ENCODE measurements around the gene KCNJ18. TPM values are rescaled to one million over a fixed set of nuclear protein-coding genes. Genes with fewer than 3 reads are reported as not detected.
"Not testable (repeated sequence)": the region's sequence is repeated elsewhere in the genome, so short reads cannot be mapped to it uniquely, and the experiment has no call there.

The KCNJ18 gene
- polyA plus RNA-seq, 12 donors = not detected

- not testable (repeated sequence) for DNase-seq
These were observed 7.9 kb upstream of the KCNJ18 start for GRCh38 chr17:21684384-21684783.

- not testable (repeated sequence) for DNase-seq
These were observed 7.1 kb upstream of the KCNJ18 start for GRCh38 chr17:21685061-21685795.

- no peak for DNase-seq
These were observed 5.9 kb upstream of the KCNJ18 start for GRCh38 chr17:21686165-21687015.

- DNase-seq = no peak
These were observed 5.0 kb upstream of the KCNJ18 start for GRCh38 chr17:21687136-21687953.

- no peak for DNase-seq
These were observed 3.9 kb upstream of the KCNJ18 start for GRCh38 chr17:21688293-21688949.

GRCh38 chr17:21689604-21690003, 2.7 kb upstream of the KCNJ18 start:
- no peak for DNase-seq

GRCh38 chr17:21690811-21691210, 1.5 kb upstream of the KCNJ18 start:
- not testable (repeated sequence) for DNase-seq

- not testable (repeated sequence) for DNase-seq
These were observed 842 bp upstream of the KCNJ18 start for GRCh38 chr17:21691481-21691880.

- not testable (repeated sequence) for DNase-seq
These were observed 362 bp downstream of the KCNJ18 start for GRCh38 chr17:21692704-21693065.

- DNase-seq = not testable (repeated sequence)
These were observed 1.1 kb downstream of the KCNJ18 start for GRCh38 chr17:21693391-21693796.

- not testable (repeated sequence) for DNase-seq
These were observed 1.6 kb downstream of the KCNJ18 start for GRCh38 chr17:21693937-21694336.

GRCh38 chr17:21696227-21696626, 3.9 kb downstream of the KCNJ18 start:
- DNase-seq = not testable (repeated sequence)

- DNase-seq = not testable (repeated sequence)
These were observed 4.7 kb downstream of the KCNJ18 start for GRCh38 chr17:21696842-21697507.

- not testable (repeated sequence) for DNase-seq
These were observed 5.2 kb downstream of the KCNJ18 start for GRCh38 chr17:21697508-21697860.

- DNase-seq = not testable (repeated sequence)
These were observed 6.2 kb downstream of the KCNJ18 start for GRCh38 chr17:21698437-21699075.

- DNase-seq = not testable (repeated sequence)
These were observed 6.8 kb downstream of the KCNJ18 start for GRCh38 chr17:21699124-21699523.

- not testable (repeated sequence) for DNase-seq
These were observed 7.4 kb downstream of the KCNJ18 start for GRCh38 chr17:21699573-21700236.

- not testable (repeated sequence) for DNase-seq
These were observed 8.8 kb downstream of the KCNJ18 start for GRCh38 chr17:21701090-21701489.

GRCh38 chr17:21702029-21702428, 9.7 kb downstream of the KCNJ18 start:
- not testable (repeated sequence) for DNase-seq

GRCh38 chr17:21702521-21702920, 10.2 kb downstream of the KCNJ18 start:
- DNase-seq = not testable (repeated sequence)

All from muscle of arm (tissue), 12 donors.